Endothelial cell of umbilical vein (primary cell): ENCODE results near the gene KLF15. TPM values are rescaled to one million over a fixed set of nuclear protein-coding genes. Genes with fewer than 3 reads are reported as not detected.

Experiments used
- BruUV-seq: library from RNA; stranded (reverse); fragments of 400-500 nt; replicated peaks from 2 replicates; lab custom pipeline; 2021; lab: Mats Ljungman, UMichigan
- CTCF ChIA-PET: fragments of 300-600, 350-600 bp; sonication (Branson Sonifier 250); formaldehyde crosslinking; loops from one replicate; lab custom pipeline; 2021; ENCODE audit warnings: antibody characterized with exemption, inconsistent platforms; lab: Charles Lee
- POLR2A ChIA-PET: fragments of 300-600, 350-600 bp; sonication (Branson Sonifier 250); formaldehyde crosslinking; loops from one replicate; lab custom pipeline; 2021; ENCODE audit warnings: antibody characterized with exemption, inconsistent platforms; lab: Charles Lee
- DNase-seq: peaks from one replicate; pipeline ENCODE4 v3.0.0-alpha.2; 2011; ENCODE audit warnings: low read depth, low spot score
- FAIRE-seq: peaks from 2 replicates; lab custom pipeline; 2011; peaks lifted over from hg19 to GRCh38; lab: Jason Lieb, UNC
- H2AFZ ChIP-seq: 2 replicates; pipeline ENCODE4 v1.6.0; 2012; ENCODE audit warnings: low read depth, low read length, control low read depth, inconsistent platforms
- H3K27ac ChIP-seq: 2 replicates; pipeline ENCODE4 v1.5.1; 2011; ENCODE audit warnings: low read depth, mild to moderate bottlenecking, control low read depth, low read length, moderate library complexity; ENCODE audit not compliant: insufficient read depth
- H3K27me3 ChIP-seq, 2 experiments: 2 replicates each; pipeline versions ENCODE4 v1.6.0 to v1.6.1; 2011; ENCODE audit warnings: low read length in 2 of 2, mixed read lengths in 1 of 2; ENCODE audit not compliant: control insufficient read depth in 2 of 2, insufficient read depth in 2 of 2
- H3K36me3 ChIP-seq, 2 experiments: 2 replicates in 1 of 2; 3 replicates in 1 of 2; pipeline ENCODE4 v1.5.1; 2011; ENCODE audit warnings: low read length in 2 of 2, mild to moderate bottlenecking in 1 of 2, moderate library complexity in 1 of 2; ENCODE audit not compliant: control insufficient read depth in 2 of 2, insufficient read depth in 2 of 2; ENCODE audit errors: extremely low read depth in 1 of 2
- H3K4me1 ChIP-seq: 3 replicates; pipeline ENCODE4 v1.5.1; 2011; ENCODE audit warnings: mild to moderate bottlenecking, low read length; ENCODE audit not compliant: control insufficient read depth, insufficient read depth; ENCODE audit errors: extremely low read depth
- H3K4me2 ChIP-seq: 2 replicates; pipeline ENCODE4 v1.6.1; 2011; ENCODE audit warnings: low read length, control low read depth, mixed read lengths; ENCODE audit not compliant: insufficient read depth
- H3K4me3 ChIP-seq, 3 experiments: fragments of 200-600 bp in 1 of 3; sonication (generic), shearing (Covaris generic) in 1 of 3; replicated peaks in 1 of 3; 2 replicates each; pipeline ENCODE4 v1.5.1; 2011 to 2016; ENCODE audit warnings: control low read depth in 3 of 3, low read length in 3 of 3, mild to moderate bottlenecking in 2 of 3, inconsistent platforms in 1 of 3, low read depth in 1 of 3, moderate library complexity in 1 of 3; ENCODE audit not compliant: insufficient read depth in 1 of 3
- H3K79me2 ChIP-seq: 2 replicates; pipeline ENCODE4 v1.6.0; 2012; ENCODE audit warnings: low read length, inconsistent platforms; ENCODE audit not compliant: control insufficient read depth, insufficient read depth
- H3K9ac ChIP-seq: replicated peaks from 2 replicates; pipeline ENCODE3; 2011; ENCODE audit warnings: low read length, control low read depth; ENCODE audit not compliant: insufficient read depth; ENCODE audit errors: extremely low read depth
- H3K9me1 ChIP-seq: replicated peaks from 3 replicates; pipeline ENCODE4 v1.6.0; 2011; ENCODE audit warnings: mild to moderate bottlenecking, low read length; ENCODE audit not compliant: control insufficient read depth, insufficient read depth; ENCODE audit errors: extremely low read depth
- H3K9me3 ChIP-seq: replicated peaks from 2 replicates; pipeline ENCODE4 v1.5.1; 2012; ENCODE audit warnings: low read length, inconsistent platforms; ENCODE audit not compliant: control insufficient read depth, insufficient read depth
- H4K20me1 ChIP-seq: replicated peaks from 2 replicates; pipeline ENCODE3; 2011; ENCODE audit warnings: mild to moderate bottlenecking, low read length; ENCODE audit not compliant: control insufficient read depth, insufficient read depth; ENCODE audit errors: extremely low read depth
- CTCF ChIP-seq, 2 donors: IDR thresholded peaks; 1 replicate in 1 of 2; 2 replicates in 1 of 2; pipeline ENCODE4 v1.5.1; 2011; ENCODE audit warnings: low read length in 2 of 2, mild to moderate bottlenecking in 2 of 2, moderate library complexity in 2 of 2, control low read depth in 1 of 2, inconsistent platforms in 1 of 2, low read depth in 1 of 2; ENCODE audit not compliant: insufficient read depth in 1 of 2; ENCODE audit errors: extremely low read depth in 1 of 2
- EZH2 ChIP-seq: IDR thresholded peaks from 2 replicates; pipeline ENCODE4 v1.6.1; 2012; ENCODE audit warnings: borderline replicate concordance, low read depth, mild to moderate bottlenecking, moderate library complexity, low read length, inconsistent platforms; ENCODE audit not compliant: severe bottlenecking
- FOS ChIP-seq: IDR thresholded peaks from 2 replicates; pipeline ENCODE4 v1.6.1; 2011; ENCODE audit warnings: mild to moderate bottlenecking, low read length, moderate library complexity, borderline replicate concordance; ENCODE audit not compliant: insufficient read depth
- GATA2 ChIP-seq: IDR thresholded peaks from 2 replicates; pipeline ENCODE4 v1.7.0; 2011; ENCODE audit warnings: low read depth, mild to moderate bottlenecking, moderate library complexity, mixed read lengths, low read length; ENCODE audit not compliant: insufficient read length, insufficient read depth
- JUN ChIP-seq: IDR thresholded peaks from 2 replicates; pipeline ENCODE4 v1.6.1; 2011; ENCODE audit warnings: borderline replicate concordance, low read depth; ENCODE audit not compliant: insufficient read length, insufficient read depth
- MAX ChIP-seq: IDR thresholded peaks from 2 replicates; pipeline ENCODE4 v1.6.1; 2011; ENCODE audit not compliant: insufficient read depth, insufficient read length
- MYC ChIP-seq: IDR thresholded peaks from one replicate; pipeline ENCODE4 v1.6.1; 2011; ENCODE audit warnings: mild to moderate bottlenecking, low read depth, low read length
- POLR2A ChIP-seq: IDR thresholded peaks from 2 replicates; pipeline ENCODE4 v1.6.1; 2012; ENCODE audit warnings: low read depth, mild to moderate bottlenecking, control low read depth, low read length
- POLR2AphosphoS5 ChIP-seq: IDR thresholded peaks from 2 replicates; pipeline ENCODE4 v1.6.1; 2012; ENCODE audit warnings: low read depth, mild to moderate bottlenecking, control low read depth, low read length, moderate library complexity; ENCODE audit not compliant: insufficient read depth
- dilution Hi-C: fragments of 300-500 bp; cut with MboI; formaldehyde crosslinking; loops from one replicate; pipeline ENCODE4 v1.15.0; 2019; ENCODE audit warnings: low sequenced_read_pairs; ENCODE audit not compliant: extremely low pct_ligation_motif_present
- intact Hi-C: fragments of 100-400 bp; cut with micrococcal nuclease; formaldehyde crosslinking; loops from one replicate; pipeline ENCODE4 v1.10.0; 2022
- polyA plus RNA-seq, 4 experiments: library from polyadenylated mRNA; depleted of rRNA in 3 of 4; stranded (reverse) in 3 of 4; unstranded in 1 of 4; fragments of >200 nt; gene quantifications; 2 replicates each; pipeline versions ENCODE4 v1.2.1 to v1.2.3, GENCODE V29; 2011 to 2012; ENCODE audit warnings: missing spikeins in 1 of 4
- total RNA-seq: library from RNA; stranded (reverse); gene quantifications from 2 replicates; pipeline ENCODE4 v1.2.3, GENCODE V29; 2021

KLF15 gene
- total and polyA plus RNA-seq, 2 donors (not counting 3 experiments of a cell fraction or from before 2014, with no cell fraction given), result 2.2 to 3.0 TPM

GRCh38 chr3:126320517-126321293, 36.5 kb downstream of the KLF15 start:
- Histone ChIP-seq H3K4me2 (no peak overlapping the region), H4K20me1 (no peaks in the 10 kb centered on the region), H3K27me3 (no peaks in the 10 kb centered on the region), H3K9me1 (no peaks in the 10 kb centered on the region), H3K9me3 (no peaks in the 10 kb centered on the region), H3K36me3 (no peaks in the 10 kb centered on the region), H3K79me2 (no peaks in the 10 kb centered on the region), H3K27ac (no peak overlapping the region), H3K4me3 (no peak overlapping the region), H3K4me1 (no peaks in the 10 kb centered on the region), H3K9ac (no peak overlapping the region), H2AFZ (no peak overlapping the region)
- POLR2A ChIA-PET, result no interaction called here
- dilution Hi-C loops (no loop called here), intact Hi-C loops (no loop called here)
- FAIRE-seq (no peak), DNase-seq (no peak)
- TF ChIP-seq POLR2AphosphoS5 (no peak), MAX (no peak), EZH2 (no peak), GATA2 (no peak), JUN (no peak), POLR2A (no peak), CTCF (IDR thresholded peaks at IDR 0.05; ENCODE audit: extremely low read depth in 1 of 2, insufficient read depth in 1 of 2, low read depth in 1 of 2, low read length in 2 of 2) (no peak), FOS (no peak), MYC (no peak)
- BruUV-seq, result no TSS peak
- CTCF ChIA-PET, result no interaction called here
